Temporal lobe (tissue), 2 donors: ENCODE data around the gene BTD. TPM values are rescaled to one million over a fixed set of nuclear protein-coding genes. Genes with fewer than 3 reads are reported as not detected.

Experiments used
- small RNA-seq: library from RNA; depleted of rRNA; stranded (forward); fragments of <200 nt; gene quantifications from one replicate; pipeline ENCODE3, GENCODE V24; 2014; ENCODE audit warnings: low replicate concordance
- total RNA-seq: library from RNA; depleted of rRNA; stranded (reverse); fragments of >200 nt; gene quantifications from one replicate; pipeline ENCODE4 v1.2.3, GENCODE V29; 2014

BTD gene
- total RNA-seq, 1 donor from 2014 or later, result 18.4 TPM

Small RNA genes within 50 kb of the gene (small RNA-seq; reads per million reads assigned to genes)
- not detected for gene MIR3134

Other genes starting within 250 kb of the BTD start
- gene METTL6, start 174.2 kb upstream of the BTD start, total RNA-seq, result 56.3 TPM
- gene EAF1, start 174.1 kb upstream of the BTD start, total RNA-seq, result 27.8 TPM
- 1.7 TPM for gene COLQ, start 80.0 kb upstream of the BTD start, total RNA-seq
- 20.9 TPM for gene HACL1, start 176 bp upstream of the BTD start, total RNA-seq
- 70.1 TPM for gene ANKRD28, start 196.2 kb downstream of the BTD start, total RNA-seq